Measurements from ENCODE around the gene BTBD9.

BTBD9 gene

GRCh38 chr6:38549795-38550194 is 89.9 kb downstream of the BTBD9 start:
- DNase-seq: no peak

DNA sequence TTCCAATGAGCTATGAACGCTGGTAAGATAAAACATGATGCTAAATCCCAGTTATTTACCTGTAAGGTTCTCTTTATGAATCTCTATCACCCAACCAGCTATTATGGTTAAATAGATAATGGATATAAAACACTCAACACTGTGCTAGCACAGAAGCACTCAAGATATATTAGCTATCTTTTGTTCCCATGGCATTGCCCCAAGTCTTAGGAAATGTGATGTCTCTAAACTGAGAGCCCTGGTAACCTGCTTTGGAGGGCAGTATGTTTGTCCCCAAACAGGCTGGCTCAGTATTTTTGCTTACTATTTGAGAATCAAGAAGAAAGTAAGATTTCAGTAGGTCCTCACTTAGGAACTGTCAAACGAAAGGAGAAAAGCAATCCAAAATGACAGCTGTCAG is 90.5 kb downstream of the BTBD9 start:
- DNase-seq: no peak

DNA sequence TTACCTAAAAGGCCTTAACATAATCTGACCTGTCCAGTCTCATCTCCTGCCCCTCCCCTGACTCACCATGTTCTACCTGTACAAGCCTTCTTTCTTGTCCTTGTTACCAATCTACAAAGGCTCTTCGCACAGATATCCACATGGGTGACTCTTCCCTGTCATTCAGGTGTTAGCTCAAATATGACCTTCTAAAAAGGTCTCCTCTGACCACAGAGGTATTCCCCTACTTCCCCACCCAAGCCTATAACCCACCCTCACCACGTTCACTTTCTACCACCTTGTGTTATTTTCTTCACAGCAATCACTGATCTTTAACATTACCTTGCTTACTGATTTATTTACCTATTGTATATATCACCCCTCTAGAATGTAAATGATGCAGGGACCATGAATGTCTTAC is 96.7 kb downstream of the BTBD9 start:
- DNase-seq: no peak

GRCh38 chr6:38542031-38542430 is 97.7 kb downstream of the BTBD9 start:
- no peak for DNase-seq

DNA sequence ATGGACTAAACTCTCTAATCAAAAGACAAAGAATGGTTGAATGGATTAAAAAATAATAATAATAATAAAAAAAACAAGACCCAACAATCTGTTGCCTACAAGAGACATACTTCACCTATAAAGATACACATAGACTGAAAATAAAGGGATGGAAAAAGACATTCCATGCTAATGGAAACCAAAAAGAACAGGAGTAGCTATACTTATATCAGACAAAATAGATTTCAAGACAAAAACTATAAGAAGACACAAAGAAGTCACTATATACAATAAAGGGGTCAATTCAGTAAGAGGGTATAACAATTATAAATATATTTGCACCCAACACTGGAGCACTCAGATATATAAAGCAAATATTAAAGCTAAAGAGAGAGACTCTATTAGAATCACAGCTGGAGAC is 106.7 kb downstream of the BTBD9 start:
- no peak for DNase-seq

DNA sequence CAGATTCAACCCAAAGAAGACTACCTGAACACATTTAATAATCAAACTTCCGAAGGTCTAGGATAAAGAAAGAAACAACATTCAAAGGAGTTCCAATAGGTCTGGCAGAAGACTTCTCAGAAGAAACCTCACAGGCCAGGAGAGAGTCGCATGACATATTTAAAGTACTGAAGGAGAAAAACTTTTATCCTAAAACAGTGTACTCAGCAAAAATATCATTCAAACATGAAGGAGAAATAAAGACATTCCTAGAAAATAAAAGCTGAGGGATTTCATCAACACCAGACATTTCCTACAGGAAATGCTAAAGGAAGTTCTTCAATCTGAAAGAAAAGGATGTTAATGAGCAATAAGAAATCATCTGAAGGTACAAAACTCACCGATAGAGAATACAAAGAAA is 108.6 kb downstream of the BTBD9 start:
- no peak for DNase-seq

DNA sequence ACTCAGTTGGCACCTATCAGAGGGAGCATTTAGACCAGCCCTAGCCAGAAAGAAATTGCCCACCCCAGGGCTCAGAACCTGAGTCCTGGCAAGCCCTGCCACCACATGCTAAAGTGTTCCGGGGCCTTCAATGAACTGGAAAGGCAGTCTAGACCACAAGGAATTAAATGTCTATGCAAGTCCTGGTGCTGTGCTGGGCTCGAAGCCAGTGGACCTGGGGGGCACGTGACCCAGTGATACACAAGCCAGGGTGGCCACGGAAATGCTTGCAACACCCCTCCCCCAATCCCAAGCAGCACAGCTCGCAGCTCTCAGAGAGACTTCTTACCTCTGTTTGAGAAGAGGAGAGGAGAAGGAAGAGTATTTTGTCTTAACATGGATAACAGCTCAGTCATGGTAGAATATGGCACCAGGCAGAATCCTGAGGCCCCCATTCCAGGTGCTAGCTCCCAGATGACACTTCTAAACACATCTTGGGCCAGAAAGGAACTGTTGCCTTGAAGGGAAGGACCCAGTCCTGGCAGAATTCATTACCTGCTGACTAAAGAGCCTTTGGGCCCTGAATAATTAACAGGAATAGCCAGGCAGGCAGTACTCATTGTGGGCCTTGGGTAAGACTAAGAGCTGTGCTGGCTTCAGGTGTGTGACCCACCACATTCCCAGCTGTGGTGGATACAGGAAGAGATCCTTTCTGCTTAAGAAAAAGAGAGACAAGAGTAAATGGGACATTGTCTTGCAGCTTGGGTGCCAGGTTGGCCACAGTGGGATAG is 111.3 kb downstream of the BTBD9 start:
- DNase-seq: no peak

DNA sequence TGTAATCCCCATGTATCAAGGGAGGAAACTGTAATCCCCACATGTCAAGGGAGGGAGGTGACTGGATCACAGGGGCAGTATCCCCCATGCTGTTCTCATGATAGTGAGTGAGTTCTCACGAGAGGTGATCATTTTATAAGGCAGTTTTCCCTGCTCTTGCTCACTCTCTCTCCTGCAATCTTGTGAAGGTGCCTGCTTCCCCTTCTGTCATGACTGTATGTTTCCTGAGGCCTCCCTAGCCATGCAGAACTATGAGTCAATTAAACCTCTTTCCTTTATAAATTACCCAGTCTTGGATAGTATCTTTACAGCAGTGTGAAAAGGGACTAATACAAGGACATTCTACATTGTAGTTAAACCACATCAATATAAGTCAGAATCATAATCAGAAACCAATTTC is 112.4 kb downstream of the BTBD9 start:
- no peak for DNase-seq

GRCh38 chr6:38525888-38526287 is 113.8 kb downstream of the BTBD9 start:
- no peak for DNase-seq

- DNase-seq: no peak
Observed at GRCh38 chr6:38524436-38525145, 115.1 kb downstream of the BTBD9 start.

DNA sequence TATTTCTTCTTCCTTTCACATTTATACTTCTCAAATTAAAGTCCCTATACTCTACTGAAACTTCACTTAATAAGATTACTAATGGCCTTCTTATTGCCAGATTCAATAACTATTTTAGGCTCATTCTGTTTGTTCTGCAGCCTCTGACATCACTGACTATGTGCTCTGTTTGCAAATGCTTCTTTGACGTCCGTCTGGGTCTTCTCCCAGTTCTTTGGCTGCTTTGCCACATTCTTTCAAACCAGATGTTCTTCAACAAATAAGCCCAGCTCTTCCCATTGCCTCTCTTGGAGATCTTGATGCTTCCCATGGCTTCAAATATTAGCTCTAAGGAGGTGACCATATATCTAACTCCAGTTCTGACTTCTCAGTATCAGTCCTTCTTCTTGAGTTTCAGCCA is 117.4 kb downstream of the BTBD9 start:
- no peak for DNase-seq

- no peak for DNase-seq
Observed at GRCh38 chr6:38518511-38519304, 121.0 kb downstream of the BTBD9 start.

DNA sequence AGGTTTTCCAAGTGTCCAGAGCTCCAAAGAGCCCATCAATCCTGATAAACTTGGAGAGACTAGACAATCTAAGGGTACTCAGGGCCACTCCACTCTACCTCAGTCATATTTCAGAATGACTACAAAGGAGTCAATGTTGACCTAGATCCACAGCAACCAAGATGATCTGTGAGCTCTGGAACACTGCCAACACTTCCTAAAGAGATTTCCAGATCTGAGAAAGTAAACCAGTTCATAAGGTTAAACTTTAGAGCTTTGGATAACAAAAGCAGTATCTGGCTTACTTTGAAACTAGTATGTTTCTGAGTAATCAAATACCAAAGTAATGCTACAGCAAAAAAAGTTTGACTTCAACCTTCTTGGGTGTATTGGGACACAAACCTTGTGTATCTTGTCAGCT is 122.7 kb downstream of the BTBD9 start:
- no peak for DNase-seq

DNA sequence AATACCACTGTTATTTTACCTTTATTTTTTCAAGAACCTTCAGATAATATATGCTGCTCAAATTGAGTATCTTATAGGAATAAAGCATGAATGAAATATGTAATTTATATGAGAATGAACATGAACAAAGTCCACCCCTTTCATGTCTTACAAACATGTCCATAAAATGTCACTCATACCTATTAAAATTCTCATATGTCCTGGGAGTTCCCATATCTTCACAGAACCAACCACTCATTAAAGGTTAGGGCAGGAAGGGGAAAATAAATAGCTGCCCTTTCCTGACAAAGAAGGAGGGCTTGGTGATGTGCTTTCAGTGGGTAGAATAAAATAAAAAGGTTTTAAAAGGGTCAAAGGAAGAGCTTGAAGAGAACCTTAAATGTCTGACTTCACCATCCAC is 125.3 kb downstream of the BTBD9 start:
- no peak for DNase-seq

GRCh38 chr6:38512211-38512610 is 127.5 kb downstream of the BTBD9 start:
- DNase-seq: no peak

- DNase-seq: no peak
Observed at GRCh38 chr6:38510205-38510604, 129.5 kb downstream of the BTBD9 start.

DNA sequence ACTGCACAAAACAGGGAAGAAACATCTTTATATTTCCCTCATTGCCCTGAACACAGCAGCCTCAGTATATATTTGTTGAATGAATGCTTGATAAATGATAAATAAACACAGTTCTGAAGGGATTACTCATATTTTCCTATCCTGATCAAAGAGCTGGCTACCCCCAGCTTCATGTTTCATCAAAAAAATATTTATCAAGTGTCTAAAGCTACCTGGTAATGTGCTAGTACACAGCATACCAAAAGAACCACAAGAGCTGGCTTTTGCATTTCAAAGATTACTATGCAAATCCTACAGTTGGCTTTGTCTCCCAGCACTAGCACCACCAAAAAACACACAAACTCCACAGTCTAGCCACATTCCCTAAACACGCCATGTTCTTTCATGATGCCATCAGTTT is 130.0 kb downstream of the BTBD9 start:
- no peak for DNase-seq

DNA sequence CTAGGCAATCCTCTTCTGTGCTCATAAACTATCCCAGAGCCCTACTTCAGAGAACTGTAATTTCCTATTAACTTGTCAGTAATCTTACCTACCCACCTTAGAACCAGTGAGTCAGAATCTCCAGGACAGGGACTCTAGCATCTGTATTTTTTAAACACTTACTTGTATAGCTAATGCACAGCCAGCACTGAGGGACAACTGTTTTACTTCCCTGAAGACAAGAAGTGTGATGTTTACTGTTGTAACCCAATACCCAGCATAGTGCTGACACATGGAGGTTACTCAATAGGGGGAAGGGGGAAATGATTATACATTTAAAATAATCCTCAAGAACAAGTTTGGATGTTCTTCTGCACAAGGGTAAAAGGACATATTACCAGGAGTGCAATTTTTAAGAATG is 130.8 kb downstream of the BTBD9 start:
- no peak for DNase-seq

- no peak for DNase-seq
Observed at GRCh38 chr6:38508286-38508685, 131.4 kb downstream of the BTBD9 start.

DNA sequence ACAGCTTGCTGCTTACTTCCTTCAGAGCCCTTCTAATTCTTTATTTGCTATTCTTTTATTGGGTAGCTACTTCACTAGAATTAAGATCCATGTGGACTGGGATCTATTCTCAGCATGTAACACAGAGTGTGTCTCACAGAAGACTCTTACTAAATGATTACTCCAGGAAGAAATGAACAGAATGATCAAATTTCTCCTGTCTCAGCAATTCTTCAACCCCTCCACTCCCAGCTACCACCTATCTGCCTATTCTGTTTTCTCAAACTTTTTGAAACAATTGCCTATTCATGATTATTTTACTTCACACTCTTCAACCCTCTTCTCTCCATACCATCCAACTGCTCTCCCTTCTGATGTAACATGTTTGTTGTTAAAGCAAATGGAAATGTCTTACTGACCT is 132.6 kb downstream of the BTBD9 start:
- no peak for DNase-seq

DNA sequence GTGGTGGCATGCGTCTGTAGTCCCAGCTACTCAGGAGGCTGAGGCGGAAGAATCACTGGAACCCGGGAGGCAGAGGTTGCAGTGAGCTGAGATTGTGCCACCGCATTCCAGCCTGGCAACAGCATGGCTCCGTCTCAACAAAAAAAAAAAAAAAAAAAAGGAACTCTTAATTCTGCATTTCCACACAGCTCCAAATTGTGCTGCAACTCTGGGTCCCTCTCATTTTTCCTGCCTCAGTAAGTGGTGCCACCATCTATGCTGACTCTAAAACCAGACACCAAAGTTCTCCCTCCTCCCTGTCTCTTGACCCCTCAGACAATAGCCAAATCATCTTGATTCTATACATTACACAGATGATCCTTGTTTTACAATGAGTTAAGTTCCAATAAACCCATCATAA is 133.9 kb downstream of the BTBD9 start:
- no peak for DNase-seq

GRCh38 chr6:38504996-38505395 is 134.7 kb downstream of the BTBD9 start:
- no peak for DNase-seq

DNA sequence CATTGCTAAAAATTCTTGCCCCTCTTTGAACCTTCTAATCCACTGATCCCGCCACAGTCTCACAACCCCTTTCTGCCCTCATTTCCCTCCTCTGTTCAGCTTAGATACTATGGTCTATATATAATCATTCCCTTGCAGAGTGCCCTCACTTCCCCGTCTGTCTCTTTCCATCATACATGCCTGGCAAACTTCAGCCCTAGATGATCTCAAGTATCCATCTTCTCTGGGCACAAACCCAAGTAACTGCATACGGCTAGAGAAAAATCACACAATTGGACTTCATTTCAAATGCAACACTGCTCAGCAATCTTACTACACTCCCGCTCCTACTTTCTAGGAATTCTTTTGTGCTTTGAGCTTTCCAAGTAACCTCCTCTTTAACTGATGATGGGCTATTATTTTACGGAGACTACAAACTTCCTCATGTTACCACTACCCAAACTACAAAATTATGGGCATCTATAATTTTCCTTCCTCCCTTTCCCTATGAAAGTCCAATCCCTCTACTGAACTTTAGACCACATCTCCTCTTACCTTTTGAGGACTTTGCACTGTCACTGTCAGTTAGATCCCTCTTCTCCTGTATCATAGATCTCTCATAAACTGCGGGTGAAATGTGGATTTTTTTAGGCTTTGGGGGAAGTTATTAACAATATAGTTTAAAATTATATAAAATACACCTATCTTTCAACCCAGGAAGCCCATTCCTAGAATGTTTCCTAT is 135.6 kb downstream of the BTBD9 start:
- no peak for DNase-seq

Measured in activated naive CD4-positive, alpha-beta T cell treated with Interleukin-2 at 50 U/mL for 16 hours (primary cell).